Vagina (tissue), 2 donors: ENCODE results near the gene TMEM164. TPM values are rescaled to one million over a fixed set of nuclear protein-coding genes. Genes with fewer than 3 reads are reported as not detected.
"Not testable (repeated sequence)": the region's sequence is repeated elsewhere in the genome, so short reads cannot be mapped to it uniquely, and the experiment has no call there.

Experiments
- DNase-seq, 2 donors: peaks; one replicate each; pipeline ENCODE4 v3.0.0-alpha.2; 2017; ENCODE audit errors: extremely low spot score in 2 of 2
- H3K27ac ChIP-seq: fragments of 200-600 bp; sonication (generic); one replicate; pipeline ENCODE4 v1.5.1; 2019
- H3K27me3 ChIP-seq: fragments of 200-600 bp; sonication (generic); one replicate; pipeline ENCODE4 v1.5.1; 2019
- H3K36me3 ChIP-seq, 2 donors: fragments of 200-600 bp; sonication (generic); one replicate each; pipeline ENCODE4 v1.5.1; 2017 to 2019
- H3K4me1 ChIP-seq: fragments of 200-600 bp; sonication (generic); one replicate; pipeline ENCODE4 v1.5.1; 2019
- H3K4me3 ChIP-seq, 2 donors: fragments of 200-600 bp; sonication (generic); 1 replicate in 1 of 2; 2 replicates in 1 of 2; pipeline ENCODE4 v1.5.1; 2016 to 2019
- H3K9me3 ChIP-seq: fragments of 200-600 bp; sonication (generic); one replicate; pipeline ENCODE4 v1.5.1; 2019
- POLR2A ChIP-seq, 2 donors: fragments of 450-650 bp; IDR thresholded peaks; one replicate each; pipeline ENCODE4 v1.6.1; 2017; ENCODE audit warnings: antibody characterized with exemption in 2 of 2, mild to moderate bottlenecking in 2 of 2, moderate library complexity in 2 of 2
- POLR2AphosphoS5 ChIP-seq, 2 donors: sonication (generic); formaldehyde crosslinking; IDR thresholded peaks; one replicate each; pipeline ENCODE4 v1.9.0; 2017; ENCODE audit warnings: antibody characterized with exemption in 2 of 2, mild to moderate bottlenecking in 2 of 2, low read depth in 1 of 2; ENCODE audit not compliant: insufficient read depth in 1 of 2
- intact Hi-C: fragments of 100-400 bp; cut with DNase I; formaldehyde crosslinking; loops from one replicate; pipeline ENCODE4 v1.15.1; 2023
- total RNA-seq: library from RNA; depleted of rRNA; stranded (reverse); fragments of >200 nt; gene quantifications from one replicate; pipeline ENCODE4 v1.2.3, GENCODE V29; 2016
- TF ChIP-seq, protein P1 (sequence below), 3 experiments: fragments of 450-650 bp in 2 of 3; fragments of 200-600 bp in 1 of 3; sonication (generic) in 1 of 3; IDR thresholded peaks; one replicate each; pipeline ENCODE4 v1.5.1; 2017 to 2019; ENCODE audit warnings: antibody characterized with exemption in 3 of 3, mild to moderate bottlenecking in 2 of 3, moderate library complexity in 2 of 3

TMEM164 gene
- total RNA-seq, 1 donor from 2014 or later: 10.8 TPM

DNA sequence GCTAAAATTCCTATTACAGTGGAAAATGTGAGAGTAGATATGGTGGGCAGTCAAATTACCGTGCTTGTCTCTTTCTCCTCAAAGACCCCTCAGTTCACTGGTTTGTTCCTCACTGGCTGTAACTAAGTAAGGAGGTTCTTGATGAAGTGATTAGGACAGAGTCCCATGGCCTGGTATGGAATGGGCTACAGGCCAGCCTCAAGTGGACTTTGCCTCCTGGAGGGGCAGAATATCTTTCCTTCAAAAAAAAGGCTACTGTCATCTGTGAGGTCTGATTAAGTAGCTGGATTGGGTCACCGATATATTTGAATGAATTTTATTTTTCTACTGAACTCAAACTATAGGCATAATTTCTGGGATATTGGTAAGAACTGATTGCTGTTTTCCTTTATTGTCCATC is 38.5 kb upstream of the TMEM164 start:
- Histone ChIP-seq H3K4me3 (no peak overlapping the region), H3K36me3 (no peaks in the 10 kb centered on the region), H3K4me1 (no peaks in the 10 kb centered on the region), H3K27ac (no peak overlapping the region), H3K27me3 (no peaks in the 10 kb centered on the region), H3K9me3 (no peaks in the 10 kb centered on the region)
- intact Hi-C loops: no loop called here
- TF ChIP-seq, protein P1, sequence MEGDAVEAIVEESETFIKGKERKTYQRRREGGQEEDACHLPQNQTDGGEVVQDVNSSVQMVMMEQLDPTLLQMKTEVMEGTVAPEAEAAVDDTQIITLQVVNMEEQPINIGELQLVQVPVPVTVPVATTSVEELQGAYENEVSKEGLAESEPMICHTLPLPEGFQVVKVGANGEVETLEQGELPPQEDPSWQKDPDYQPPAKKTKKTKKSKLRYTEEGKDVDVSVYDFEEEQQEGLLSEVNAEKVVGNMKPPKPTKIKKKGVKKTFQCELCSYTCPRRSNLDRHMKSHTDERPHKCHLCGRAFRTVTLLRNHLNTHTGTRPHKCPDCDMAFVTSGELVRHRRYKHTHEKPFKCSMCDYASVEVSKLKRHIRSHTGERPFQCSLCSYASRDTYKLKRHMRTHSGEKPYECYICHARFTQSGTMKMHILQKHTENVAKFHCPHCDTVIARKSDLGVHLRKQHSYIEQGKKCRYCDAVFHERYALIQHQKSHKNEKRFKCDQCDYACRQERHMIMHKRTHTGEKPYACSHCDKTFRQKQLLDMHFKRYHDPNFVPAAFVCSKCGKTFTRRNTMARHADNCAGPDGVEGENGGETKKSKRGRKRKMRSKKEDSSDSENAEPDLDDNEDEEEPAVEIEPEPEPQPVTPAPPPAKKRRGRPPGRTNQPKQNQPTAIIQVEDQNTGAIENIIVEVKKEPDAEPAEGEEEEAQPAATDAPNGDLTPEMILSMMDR (IDR thresholded peaks at IDR 0.05): no peak
- no peak for TF ChIP-seq POLR2AphosphoS5 (IDR thresholded peaks at IDR 0.05; ENCODE audit: insufficient read depth in 1 of 2, low read depth in 1 of 2)
- TF ChIP-seq POLR2A (IDR thresholded peaks at IDR 0.05): no peak
- no peak for DNase-seq

DNA sequence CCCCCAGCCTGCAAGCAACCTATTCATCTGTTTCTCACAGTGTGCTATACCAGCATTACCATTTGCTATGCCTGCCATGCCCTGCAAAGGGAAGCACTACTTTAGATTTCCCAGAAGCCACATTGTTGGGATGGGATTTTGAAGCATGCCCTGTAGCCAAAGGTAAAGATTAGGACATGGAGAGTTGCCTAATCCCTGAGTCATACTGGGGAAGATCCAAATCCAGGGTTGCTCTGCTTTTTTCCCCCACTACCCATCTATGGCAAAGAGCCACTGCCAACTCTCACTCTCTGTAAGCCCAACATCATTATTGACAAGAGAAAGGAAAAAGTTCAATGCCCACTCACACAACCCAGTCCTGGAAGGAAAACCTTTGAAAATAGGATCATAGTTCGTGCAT is 36.7 kb upstream of the TMEM164 start:
- no peaks in the 10 kb centered on the region for H3K27me3 ChIP-seq
- no peak for DNase-seq

DNA sequence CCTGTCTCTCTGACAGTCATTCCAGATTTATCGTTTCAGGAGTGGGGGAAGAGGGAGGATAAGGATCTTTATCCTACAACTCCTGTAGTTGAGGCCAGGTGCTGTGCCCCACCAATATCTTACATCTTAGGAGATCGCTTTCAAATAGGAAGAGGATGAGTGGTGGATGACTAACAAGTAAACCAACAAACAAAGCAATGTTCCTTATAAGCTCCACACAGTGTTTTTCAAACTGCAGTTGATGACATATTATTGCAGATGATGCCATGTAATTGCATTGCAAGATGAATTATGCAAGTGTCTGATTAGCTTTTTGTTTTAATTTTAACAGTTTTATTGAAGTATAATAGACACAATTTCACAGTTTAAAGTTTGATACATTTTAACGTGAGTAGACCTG is 35.8 kb upstream of the TMEM164 start:
- intact Hi-C loops: no loop called here
- TF ChIP-seq POLR2AphosphoS5 (IDR thresholded peaks at IDR 0.05; ENCODE audit: insufficient read depth in 1 of 2, low read depth in 1 of 2) (no peak), POLR2A (IDR thresholded peaks at IDR 0.05) (no peak)
- TF ChIP-seq, protein P1 (IDR thresholded peaks at IDR 0.05): no peak
- no peaks in the 10 kb centered on the region for H3K4me1 ChIP-seq
- H3K27me3 ChIP-seq: no peaks in the 10 kb centered on the region
- no peaks in the 10 kb centered on the region for H3K9me3 ChIP-seq
- no peak overlapping the region for H3K27ac ChIP-seq
- H3K4me3 ChIP-seq: no peak overlapping the region
- DNase-seq: no peak
- no peaks in the 10 kb centered on the region for H3K36me3 ChIP-seq

More for the DNA sequence above, 36.7 kb upstream of the TMEM164 start:
- intact Hi-C loops: no loop called here
- TF ChIP-seq, protein P1 (IDR thresholded peaks at IDR 0.05): no peak
- TF ChIP-seq POLR2AphosphoS5 (IDR thresholded peaks at IDR 0.05; ENCODE audit: insufficient read depth in 1 of 2, low read depth in 1 of 2) (no peak), POLR2A (IDR thresholded peaks at IDR 0.05) (no peak)
- Histone ChIP-seq H3K27ac (no peak overlapping the region), H3K4me1 (no peaks in the 10 kb centered on the region), H3K36me3 (no peaks in the 10 kb centered on the region), H3K9me3 (no peaks in the 10 kb centered on the region), H3K4me3 (no peak overlapping the region)

DNA sequence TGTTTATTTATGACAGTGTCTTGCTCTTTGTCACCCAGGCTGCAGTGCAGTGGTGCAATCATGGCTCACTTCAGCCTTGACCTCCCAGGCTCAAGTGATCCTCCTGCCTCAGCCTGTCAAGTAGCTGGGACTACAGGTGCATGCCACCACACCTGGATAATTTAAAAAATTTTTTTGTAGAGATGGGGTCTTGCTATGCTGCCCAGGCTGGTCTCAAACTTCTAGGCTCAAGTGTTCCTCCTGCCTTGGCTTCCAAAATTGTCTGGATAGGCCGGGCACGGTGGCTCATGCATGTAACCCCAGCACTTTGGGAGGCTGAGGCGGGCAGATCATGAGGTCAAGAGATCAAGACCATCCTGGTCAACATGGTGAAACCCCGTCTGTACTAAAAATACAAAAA is 32.1 kb upstream of the TMEM164 start:
- H3K27ac ChIP-seq, H3K27me3 ChIP-seq, H3K4me3 ChIP-seq, H3K36me3 ChIP-seq, H3K9me3 ChIP-seq, H3K4me1 ChIP-seq, intact Hi-C loops, DNase-seq: not testable (repeated sequence)

DNA sequence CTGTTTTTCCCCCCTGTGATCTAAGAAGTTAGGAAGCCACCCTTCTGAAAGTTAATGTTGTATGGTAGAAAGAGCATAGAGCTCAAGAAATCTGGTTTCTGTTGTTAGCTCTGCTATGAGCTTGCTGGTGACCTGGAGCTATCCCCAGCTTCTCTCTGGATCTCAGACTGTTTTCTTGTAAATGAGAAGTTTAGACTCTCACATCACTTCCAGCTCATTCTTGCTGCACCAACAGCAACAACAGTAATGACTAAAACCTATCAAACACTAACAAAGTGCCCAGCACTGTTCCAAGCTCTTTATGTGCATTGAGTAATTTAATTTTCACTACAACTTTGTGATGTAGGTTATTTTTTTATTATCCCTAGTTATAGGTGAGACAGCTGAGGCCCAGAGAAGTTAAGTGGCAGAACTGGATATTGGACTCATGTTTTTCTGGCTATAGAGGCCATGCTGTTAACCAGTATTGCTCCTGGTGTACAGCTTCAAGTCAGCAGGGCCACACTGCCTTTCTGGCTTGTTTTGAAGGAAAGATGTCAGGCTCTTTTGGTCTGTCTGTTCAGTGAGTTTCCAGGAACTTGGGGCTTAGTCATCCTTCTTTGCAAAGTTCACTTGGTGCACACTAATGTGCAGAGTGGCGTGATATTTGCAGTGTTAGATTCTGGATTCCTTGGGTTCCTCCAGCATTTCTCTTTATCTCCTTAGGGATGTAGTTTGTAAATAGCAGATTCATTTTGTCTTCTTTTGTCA is 27.8 kb upstream of the TMEM164 start:
- no peaks in the 10 kb centered on the region for H3K36me3 ChIP-seq
- H3K4me3 ChIP-seq: no peak overlapping the region
- H3K9me3 ChIP-seq: no peaks in the 10 kb centered on the region
- intact Hi-C loops: no loop called here
- no peak overlapping the region for H3K27ac ChIP-seq
- H3K27me3 ChIP-seq: no peaks in the 10 kb centered on the region
- DNase-seq: no peak
- no peak for TF ChIP-seq POLR2A (IDR thresholded peaks at IDR 0.05)
- TF ChIP-seq, protein P1 (IDR thresholded peaks at IDR 0.05): no peak
- no peak for TF ChIP-seq POLR2AphosphoS5 (IDR thresholded peaks at IDR 0.05; ENCODE audit: insufficient read depth in 1 of 2, low read depth in 1 of 2)
- H3K4me1 ChIP-seq: no peaks in the 10 kb centered on the region

DNA sequence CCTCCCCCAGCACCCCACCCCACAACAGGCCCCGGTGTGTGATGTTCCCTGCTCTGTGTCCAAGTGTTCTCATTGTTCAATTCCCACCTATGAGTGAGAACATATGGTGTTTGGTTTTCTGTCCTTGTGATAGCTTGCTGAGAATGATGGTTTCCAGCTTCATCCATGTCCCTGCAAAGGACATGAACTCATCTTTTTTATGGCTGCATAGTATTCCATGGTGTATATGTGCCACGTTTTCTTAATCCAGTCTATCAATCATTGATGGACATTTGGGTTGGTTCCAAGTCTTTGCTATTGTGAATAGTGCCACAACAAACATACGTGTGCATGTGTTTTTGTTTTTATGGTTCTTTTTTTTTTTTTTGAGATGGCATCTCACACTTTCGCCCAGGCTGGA is 17.7 kb upstream of the TMEM164 start:
- H3K27ac ChIP-seq, H3K4me3 ChIP-seq, intact Hi-C loops, DNase-seq, H3K27me3 ChIP-seq, H3K9me3 ChIP-seq, H3K36me3 ChIP-seq, H3K4me1 ChIP-seq: not testable (repeated sequence)
